SJSA1 (cell line): ENCODE data around the gene STYXL1. TPM values are rescaled to one million over a fixed set of nuclear protein-coding genes. Genes with fewer than 3 reads are reported as not detected.
A peak's percentile ranks its signal among the peaks of the same experiment; 100 is the strongest.
"Not testable (repeated sequence)": the region's sequence is repeated elsewhere in the genome, so short reads cannot be mapped to it uniquely, and the experiment has no call there.

Experiments used
- DNase-seq, 2 experiments: peaks; one replicate each; pipeline ENCODE4 v3.0.0-alpha.2; 2015 to 2020; ENCODE audit warnings: low spot score in 2 of 2, low read depth in 1 of 2
- H3K27ac ChIP-seq: fragments of 250-450 bp; sonication (Bioruptor Pico); 2 replicates; pipeline ENCODE4 v1.5.1; 2020; ENCODE audit warnings: mild to moderate bottlenecking, moderate library complexity
- H3K27me3 ChIP-seq: fragments of 250-450 bp; sonication (Bioruptor Pico); replicated peaks from 2 replicates; pipeline ENCODE4 v1.5.1; 2020; ENCODE audit warnings: mild to moderate bottlenecking, moderate library complexity
- H3K36me3 ChIP-seq: fragments of 250-450 bp; sonication (Bioruptor Pico); 2 replicates; pipeline ENCODE4 v1.5.1; 2020; ENCODE audit warnings: mild to moderate bottlenecking
- H3K4me1 ChIP-seq: fragments of 250-450 bp; sonication (Bioruptor Pico); replicated peaks from 2 replicates; pipeline ENCODE4 v1.6.1; 2021; ENCODE audit warnings: mild to moderate bottlenecking
- H3K4me3 ChIP-seq: fragments of 250-450 bp; sonication (Bioruptor Pico); 2 replicates; pipeline ENCODE4 v1.5.1; 2020; ENCODE audit warnings: mild to moderate bottlenecking
- H3K9me3 ChIP-seq: fragments of 250-450 bp; sonication (Bioruptor Pico); replicated peaks from 2 replicates; pipeline ENCODE4 v1.5.1; 2020; ENCODE audit warnings: mild to moderate bottlenecking
- total RNA-seq: library from RNA; depleted of rRNA; stranded (reverse); fragments of >200 nt; shearing (Covaris generic); gene quantifications from 2 replicates; pipeline ENCODE4 v1.2.3, GENCODE V29; 2014; rRNA removed

STYXL1 gene
- 78.4 and 123 TPM in 2 replicates for total RNA-seq

GRCh38 chr7:76047811-76048667, at the start of gene STYXL1, which contains the start of gene MDH2:
Gene STYXL1, minus strand, starts transcription at chr7:76048000. Its CDS starts 17,477 bp downstream, at chr7:76030523.
Gene MDH2, plus strand, starts transcription at chr7:76048106. Its CDS starts 55 bp downstream, at chr7:76048161.
- peak; percentile 96 for DNase-seq
- no peaks in the 10 kb centered on the region for H3K9me3 ChIP-seq

GRCh38 chr7:76095908-76096307, 48.1 kb upstream of the STYXL1 start:
- no peaks in the 10 kb centered on the region for H3K9me3 ChIP-seq
- H3K36me3 ChIP-seq, result no peaks in the 10 kb centered on the region
- no peaks in the 10 kb centered on the region for H3K27me3 ChIP-seq
- H3K4me3 ChIP-seq, result no peak overlapping the region
- H3K27ac ChIP-seq, result no peak overlapping the region
- no peak for DNase-seq
- no peaks in the 10 kb centered on the region for H3K4me1 ChIP-seq

More at GRCh38 chr7:76047811-76048667, at the start of gene STYXL1, which contains the start of gene MDH2:
- Histone ChIP-seq H3K27ac (peak within 1 kb of the TSS; percentile 79), H3K4me1 (peaks cover 15% of the 10 kb centered on the region), H3K36me3 (peaks cover 52% of the 10 kb centered on the region), H3K27me3 (no peaks in the 10 kb centered on the region), H3K4me3 (peak within 1 kb of the TSS; percentile 91)

GRCh38 chr7:76094326-76094725, 46.5 kb upstream of the STYXL1 start:
- H3K9me3 ChIP-seq, result not testable (repeated sequence)

GRCh38 chr7:76093531-76093930, 45.7 kb upstream of the STYXL1 start:
- DNase-seq, H3K27me3 ChIP-seq, H3K27ac ChIP-seq, H3K4me1 ChIP-seq, H3K9me3 ChIP-seq, H3K36me3 ChIP-seq, H3K4me3 ChIP-seq: not testable (repeated sequence)

More at GRCh38 chr7:76094326-76094725, 46.5 kb upstream of the STYXL1 start:
- H3K4me3 ChIP-seq, H3K27ac ChIP-seq, DNase-seq, H3K36me3 ChIP-seq, H3K4me1 ChIP-seq, H3K27me3 ChIP-seq: not testable (repeated sequence)

- Histone ChIP-seq H3K27me3 (no peaks in the 10 kb centered on the region), H3K36me3 (no peaks in the 10 kb centered on the region), H3K27ac (no peak overlapping the region), H3K9me3 (no peaks in the 10 kb centered on the region), H3K4me1 (peaks cover 18% of the 10 kb centered on the region), H3K4me3 (no peak overlapping the region)
- no peak for DNase-seq
These were observed 43.7 kb upstream of the STYXL1 start for GRCh38 chr7:76091506-76091905.

- Histone ChIP-seq H3K36me3 (no peaks in the 10 kb centered on the region), H3K4me1 (peaks cover 27% of the 10 kb centered on the region), H3K4me3 (no peak overlapping the region), H3K27ac (no peak overlapping the region), H3K27me3 (no peaks in the 10 kb centered on the region), H3K9me3 (no peaks in the 10 kb centered on the region)
- DNase-seq, result no peak
These were observed 42.2 kb upstream of the STYXL1 start for GRCh38 chr7:76089865-76090475.

- DNase-seq, result peak; percentile 87 to 89
- H3K9me3 ChIP-seq, H3K36me3 ChIP-seq, H3K4me3 ChIP-seq, H3K27me3 ChIP-seq: not testable (repeated sequence)
- H3K4me1 ChIP-seq, result peaks cover 33% of the 10 kb centered on the region
- peak overlapping the region; percentile 90 for H3K27ac ChIP-seq
These were observed 39.6 kb upstream of the STYXL1 start for GRCh38 chr7:76087362-76087791.

- no peaks in the 10 kb centered on the region for H3K27me3 ChIP-seq
- peaks cover 36% of the 10 kb centered on the region for H3K4me1 ChIP-seq
- DNase-seq, result no peak
- no peaks in the 10 kb centered on the region for H3K9me3 ChIP-seq
- no peaks in the 10 kb centered on the region for H3K36me3 ChIP-seq
- H3K27ac ChIP-seq, result peak overlapping the region; percentile 90; the same call in 1 of the 2 replicates
- H3K4me3 ChIP-seq, result no peak overlapping the region
These were observed 38.3 kb upstream of the STYXL1 start for GRCh38 chr7:76086070-76086469.

- H3K36me3 ChIP-seq, H3K27ac ChIP-seq, H3K4me3 ChIP-seq, H3K9me3 ChIP-seq, H3K27me3 ChIP-seq, DNase-seq: not testable (repeated sequence)
- peaks cover 36% of the 10 kb centered on the region for H3K4me1 ChIP-seq
These were observed 36.3 kb upstream of the STYXL1 start for GRCh38 chr7:76084115-76084514.

- Histone ChIP-seq H3K27ac (no peak overlapping the region), H3K4me3 (no peak overlapping the region), H3K27me3 (no peaks in the 10 kb centered on the region), H3K36me3 (no peaks in the 10 kb centered on the region), H3K9me3 (no peaks in the 10 kb centered on the region), H3K4me1 (peaks cover 27% of the 10 kb centered on the region)
- DNase-seq, result no peak
These were observed 32.4 kb upstream of the STYXL1 start for GRCh38 chr7:76080204-76080603.

GRCh38 chr7:76077435-76077834, 29.6 kb upstream of the STYXL1 start:
- no peak for DNase-seq

GRCh38 chr7:76076995-76077394, 29.2 kb upstream of the STYXL1 start:
- Histone ChIP-seq H3K4me1 (peaks cover 20% of the 10 kb centered on the region), H3K27ac (no peak overlapping the region), H3K4me3 (no peak overlapping the region), H3K27me3 (no peaks in the 10 kb centered on the region), H3K9me3 (no peaks in the 10 kb centered on the region), H3K36me3 (no peaks in the 10 kb centered on the region)
- DNase-seq, result no peak

More at GRCh38 chr7:76077435-76077834, 29.6 kb upstream of the STYXL1 start:
- Histone ChIP-seq H3K27ac (0 out of 2 replicates have a peak overlapping the region, but pooled peaks have one; percentile 12), H3K36me3 (no peaks in the 10 kb centered on the region), H3K9me3 (no peaks in the 10 kb centered on the region), H3K4me3 (no peak overlapping the region), H3K4me1 (peaks cover 21% of the 10 kb centered on the region), H3K27me3 (no peaks in the 10 kb centered on the region)

GRCh38 chr7:76074972-76075370, 27.2 kb upstream of the STYXL1 start:
- Histone ChIP-seq H3K9me3 (no peaks in the 10 kb centered on the region), H3K4me3 (no peak overlapping the region), H3K27me3 (no peaks in the 10 kb centered on the region), H3K27ac (0 out of 2 replicates have a peak overlapping the region, but pooled peaks have one; percentile 17), H3K36me3 (no peaks in the 10 kb centered on the region), H3K4me1 (peaks cover 18% of the 10 kb centered on the region)
- DNase-seq, result no peak
